Coronary artery (tissue), 2 donors: Measurements from ENCODE around the gene PLCH2.

ENCODE experiments used
- DNase-seq: peaks from one replicate; pipeline ENCODE4 v3.0.0-alpha.2; 2017; ENCODE audit warnings: low spot score
- H3K27ac ChIP-seq, 2 donors: fragments of 200-600 bp; sonication (generic); one replicate each; pipeline ENCODE4 v1.5.1; 2016 to 2019
- H3K4me3 ChIP-seq: fragments of 200-600 bp; sonication (generic); 2 replicates; pipeline ENCODE4 v1.5.1; 2016; ENCODE audit warnings: mild to moderate bottlenecking, moderate library complexity
- TF ChIP-seq, protein P1 (sequence below): fragments of 200-600 bp; sonication (generic); IDR thresholded peaks from one replicate; pipeline ENCODE4 v1.5.1; 2019; ENCODE audit warnings: antibody characterized with exemption

PLCH2 gene

DNA sequence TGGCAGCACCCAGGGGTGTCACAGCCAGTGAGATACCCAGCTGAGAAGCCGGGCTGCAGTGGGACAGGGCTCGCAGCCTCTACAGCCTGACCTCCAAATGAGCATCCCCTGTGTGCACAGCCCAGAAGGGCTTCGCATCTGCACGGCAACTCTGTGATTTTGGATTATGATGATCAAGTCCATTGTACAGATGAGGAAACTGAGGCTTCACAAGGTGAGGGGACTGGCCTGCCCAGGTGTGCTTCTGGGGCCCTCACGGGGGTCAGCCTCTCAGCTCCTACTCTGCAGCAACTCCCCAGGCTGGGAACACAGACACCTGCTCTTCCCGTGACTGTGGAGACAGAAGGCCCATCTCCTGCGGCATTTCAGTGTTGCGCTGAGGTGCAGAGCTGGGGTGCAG lies 62.8 kb downstream of the PLCH2 start:
- Histone ChIP-seq H3K4me3 (no peak overlapping the region), H3K27ac (no peak overlapping the region)
- TF ChIP-seq, protein P1, sequence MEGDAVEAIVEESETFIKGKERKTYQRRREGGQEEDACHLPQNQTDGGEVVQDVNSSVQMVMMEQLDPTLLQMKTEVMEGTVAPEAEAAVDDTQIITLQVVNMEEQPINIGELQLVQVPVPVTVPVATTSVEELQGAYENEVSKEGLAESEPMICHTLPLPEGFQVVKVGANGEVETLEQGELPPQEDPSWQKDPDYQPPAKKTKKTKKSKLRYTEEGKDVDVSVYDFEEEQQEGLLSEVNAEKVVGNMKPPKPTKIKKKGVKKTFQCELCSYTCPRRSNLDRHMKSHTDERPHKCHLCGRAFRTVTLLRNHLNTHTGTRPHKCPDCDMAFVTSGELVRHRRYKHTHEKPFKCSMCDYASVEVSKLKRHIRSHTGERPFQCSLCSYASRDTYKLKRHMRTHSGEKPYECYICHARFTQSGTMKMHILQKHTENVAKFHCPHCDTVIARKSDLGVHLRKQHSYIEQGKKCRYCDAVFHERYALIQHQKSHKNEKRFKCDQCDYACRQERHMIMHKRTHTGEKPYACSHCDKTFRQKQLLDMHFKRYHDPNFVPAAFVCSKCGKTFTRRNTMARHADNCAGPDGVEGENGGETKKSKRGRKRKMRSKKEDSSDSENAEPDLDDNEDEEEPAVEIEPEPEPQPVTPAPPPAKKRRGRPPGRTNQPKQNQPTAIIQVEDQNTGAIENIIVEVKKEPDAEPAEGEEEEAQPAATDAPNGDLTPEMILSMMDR: no peak
- no peak for DNase-seq

DNA sequence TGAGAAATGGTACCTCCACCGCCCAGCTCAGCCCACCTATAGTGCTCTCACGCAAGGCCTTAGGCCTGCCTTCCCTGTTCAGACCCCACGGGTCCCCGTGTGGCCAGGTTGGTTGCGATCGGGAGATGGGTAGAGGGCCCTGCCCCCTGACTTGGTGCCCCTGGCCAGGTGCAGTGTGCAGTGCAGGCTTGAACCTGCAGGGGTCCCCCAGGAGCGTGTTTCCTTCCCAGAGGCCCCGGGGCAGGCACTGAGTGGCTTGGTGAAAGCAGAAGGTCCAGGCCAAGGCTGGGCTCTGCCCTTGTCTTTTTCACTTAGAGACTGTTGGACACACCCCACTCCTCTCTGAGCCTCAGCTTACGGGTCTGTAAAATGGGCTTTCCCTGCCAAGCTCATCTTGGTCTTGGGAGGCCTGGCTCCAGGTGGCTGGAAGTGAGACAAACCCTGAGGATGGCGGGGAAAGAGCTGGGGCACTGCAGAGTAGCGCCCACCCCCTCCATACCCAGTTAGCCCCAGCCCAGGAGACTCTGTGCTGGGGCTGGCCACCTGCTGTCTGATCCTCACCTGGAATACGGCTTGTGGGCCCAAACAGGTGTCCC lies 63.3 kb downstream of the PLCH2 start:
- TF ChIP-seq, protein P1: no peak

DNA sequence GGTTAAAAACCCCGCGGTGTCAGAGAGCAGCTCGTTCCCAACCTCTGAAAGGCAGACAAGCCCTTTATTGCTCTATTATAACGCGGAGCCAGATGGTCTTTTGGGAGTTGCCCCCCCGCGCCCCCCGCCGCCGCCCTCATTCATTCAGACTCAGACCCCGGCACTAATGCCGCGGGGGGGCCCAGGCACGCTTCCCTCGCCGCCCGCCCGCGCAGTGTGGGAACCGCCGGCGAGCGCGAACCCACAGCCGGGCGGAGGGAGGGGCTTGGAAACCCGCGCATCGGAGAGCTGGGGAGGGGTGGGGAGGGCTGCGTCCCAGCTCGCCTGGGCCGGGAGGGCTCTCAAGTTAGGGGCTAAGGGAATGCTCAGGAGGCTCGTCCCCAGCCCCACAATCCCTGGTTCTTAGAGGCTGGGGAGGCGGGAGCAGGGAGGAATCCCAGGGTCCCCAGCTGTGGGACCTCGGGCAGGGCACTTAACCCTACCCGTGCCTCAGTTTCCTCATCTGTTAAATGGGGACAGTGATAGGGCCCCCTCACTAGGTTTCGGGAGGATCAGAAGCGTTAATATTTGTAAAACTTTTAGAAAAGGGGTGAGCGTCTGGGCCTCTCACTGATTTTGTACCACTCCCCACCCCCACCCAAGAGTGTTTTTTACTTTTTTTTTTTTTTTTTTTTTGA lies 64.9 kb downstream of the PLCH2 start:
- Histone ChIP-seq H3K4me3 (peak overlapping the region; percentile 45), H3K27ac (no peak overlapping the region)
- DNase-seq: no peak
- TF ChIP-seq, protein P1: no peak

More for the DNA sequence above, 63.3 kb downstream of the PLCH2 start:
- H3K4me3 ChIP-seq: no peak overlapping the region
- no peak for DNase-seq
- no peak overlapping the region for H3K27ac ChIP-seq

DNA sequence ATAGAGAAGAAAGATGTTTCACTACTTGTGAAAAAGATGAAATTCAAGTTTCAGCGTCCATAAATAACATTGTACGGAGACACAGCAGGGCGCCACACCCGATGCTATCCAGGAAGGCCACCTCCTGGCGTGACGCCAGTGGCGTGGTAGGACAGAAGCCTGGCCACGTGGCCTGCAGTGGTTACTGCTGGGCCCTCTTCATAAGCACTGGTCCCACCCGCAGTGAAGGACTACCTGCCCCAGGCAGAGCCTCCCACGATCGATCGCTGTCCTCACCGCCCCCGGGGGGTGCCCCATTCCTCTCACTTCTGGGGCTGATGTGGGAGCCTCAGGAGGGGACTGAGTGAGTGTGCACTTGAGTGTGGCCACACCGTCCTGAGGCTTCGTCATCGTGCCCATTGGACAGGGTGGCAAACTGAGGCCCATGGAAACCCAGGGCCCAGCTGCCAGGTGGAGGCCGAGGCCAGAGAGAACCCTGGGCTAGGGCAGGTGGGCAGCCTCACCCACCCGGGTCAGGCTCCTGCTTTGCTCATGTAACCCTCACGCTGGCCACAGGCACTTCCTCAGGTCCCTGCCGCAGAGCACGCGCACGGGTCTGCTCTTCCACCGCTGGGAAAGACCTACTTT lies 65.6 kb downstream of the PLCH2 start:
- H3K4me3 ChIP-seq: no peak overlapping the region
- no peak for DNase-seq
- TF ChIP-seq, protein P1: no peak
- no peak overlapping the region for H3K27ac ChIP-seq

DNA sequence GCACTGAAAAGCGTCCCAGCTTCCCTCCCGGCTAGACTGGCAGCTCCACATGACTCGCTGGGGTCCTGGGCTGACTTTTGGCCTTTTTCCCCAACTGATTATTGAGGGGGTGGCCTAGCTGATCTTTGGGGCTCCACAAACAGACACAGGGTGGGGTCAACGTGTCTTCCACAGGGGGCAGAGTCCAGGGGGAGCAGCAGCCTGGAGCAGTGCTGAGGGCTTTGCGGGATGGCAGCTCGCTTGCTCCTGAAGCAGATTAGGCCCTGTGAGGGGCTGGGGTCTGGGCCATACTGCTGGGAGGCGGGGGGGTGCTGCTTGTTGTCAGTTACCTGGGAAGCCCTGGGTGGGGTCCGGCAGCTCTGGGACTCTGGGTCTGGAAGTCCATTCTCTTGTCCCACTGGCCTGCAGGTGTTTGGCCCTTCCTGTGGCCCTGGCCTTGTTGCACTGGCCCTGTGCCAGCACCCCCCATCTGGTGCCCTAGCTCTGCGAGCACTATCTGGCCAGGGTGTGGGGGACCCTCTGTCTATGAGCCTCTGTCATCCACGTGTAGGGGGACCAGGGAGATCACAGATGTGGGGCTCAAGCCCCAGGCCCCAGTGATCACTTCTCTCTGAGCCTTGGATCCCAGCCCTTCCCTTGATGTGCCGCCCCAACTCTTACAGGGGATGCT lies 66.3 kb downstream of the PLCH2 start:
- TF ChIP-seq, protein P1: no peak
- Histone ChIP-seq H3K27ac (no peak overlapping the region), H3K4me3 (no peak overlapping the region)
- DNase-seq: no peak

DNA sequence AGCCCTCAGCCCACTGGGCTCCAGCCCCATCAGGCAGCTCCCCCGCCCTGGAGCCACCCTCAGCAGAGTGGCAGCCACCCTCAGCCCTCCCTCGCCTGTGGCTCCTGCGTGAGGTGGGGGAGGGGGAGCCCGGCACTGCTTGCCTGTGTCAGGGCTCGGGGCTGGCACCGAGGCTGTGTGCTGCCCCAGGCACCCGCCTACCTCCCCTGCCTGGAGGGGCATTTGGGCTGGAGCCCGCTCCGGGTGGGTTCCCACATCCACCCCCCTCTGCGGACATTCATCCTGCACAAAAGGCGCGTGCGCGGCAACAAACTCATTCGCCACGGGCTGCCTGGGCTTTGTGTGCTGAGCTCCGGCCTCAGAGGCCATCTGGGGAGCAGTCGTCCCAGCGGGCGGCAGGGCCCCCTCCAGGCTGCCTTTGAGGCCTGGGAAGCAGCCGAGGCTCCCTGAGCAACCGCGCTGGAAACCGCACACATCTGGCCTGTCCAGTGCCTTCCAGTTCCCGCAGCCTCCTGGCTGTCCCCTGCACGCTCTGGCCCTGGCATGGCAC lies 67.5 kb downstream of the PLCH2 start:
- Histone ChIP-seq H3K27ac (peak overlapping the region in 1 of 2 donors; percentile 99), H3K4me3 (no peak overlapping the region)
- no peak for DNase-seq
- TF ChIP-seq, protein P1: no peak
